H1 (cell line): Measurements from ENCODE around the gene NAPG.
A peak's percentile ranks its signal among the peaks of the same experiment; 100 is the strongest.

Source experiments
- CBX5 ChIP-seq: fragments of 300-800, 300-1000 bp; sonication (generic); IDR thresholded peaks from 2 replicates; pipeline ENCODE4 v1.7.1; 2016; ENCODE audit warnings: antibody characterized with exemption, low read length, low read depth
- CTCF ChIP-seq, 3 experiments: IDR thresholded peaks; 1 replicate in 2 of 3; 2 replicates in 1 of 3; pipeline versions ENCODE4 v1.5.1 to v1.6.1; 2011; ENCODE audit warnings: low read length in 3 of 3, mild to moderate bottlenecking in 3 of 3, inconsistent platforms in 2 of 3, low read depth in 1 of 3, moderate library complexity in 1 of 3; ENCODE audit not compliant: insufficient read depth in 1 of 3; ENCODE audit errors: control extremely low read depth in 1 of 3
- JUND ChIP-seq: IDR thresholded peaks from 2 replicates; pipeline ENCODE4 v1.6.1; 2011; ENCODE audit warnings: mild to moderate bottlenecking, improper control_type of control experiment, low read length
- RAD21 ChIP-seq, 2 experiments: IDR thresholded peaks in 1 of 2; conservative IDR thresholded peaks in 1 of 2; 2 replicates each; pipeline ENCODE4 v1.6.1; 2011; ENCODE audit warnings: low read depth in 2 of 2, low read length in 2 of 2, improper control_type of control experiment in 1 of 2, inconsistent platforms in 1 of 2, mild to moderate bottlenecking in 1 of 2, moderate library complexity in 1 of 2
- ZNF274 ChIP-seq: IDR thresholded peaks from 2 replicates; pipeline ENCODE4 v1.7.0; 2012; ENCODE audit warnings: low read length, borderline replicate concordance; ENCODE audit errors: extremely low read depth

GRCh38 chr18:10544093-10544748 lies 18.4 kb downstream of the NAPG start:
- TF ChIP-seq CTCF (IDR thresholded peaks at IDR 0.05; ENCODE audit: control extremely low read depth in 1 of 3, insufficient read depth in 1 of 3, low read depth in 1 of 3, low read length in 3 of 3) (peak in 2 of 3 experiments; percentile 26 to 48; a peak in 2 of 4 replicates), JUND (no peak), RAD21 (IDR thresholded peaks at IDR 0.05 in 1 of 2, conservative IDR thresholded peaks at IDR 0.05 in 1 of 2; ENCODE audit: low read depth in 2 of 2, low read length in 2 of 2) (peak; percentile 17 to 33; a peak in 2 of 4 replicates), ZNF274 (no peak), CBX5 (no peak)
